ENCODE results near the gene ATG2A.
"Not testable (repeated sequence)": the region's sequence is repeated elsewhere in the genome, so short reads cannot be mapped to it uniquely, and the experiment has no call there.

Gene ATG2A

GRCh38 chr11:64851831-64852351 is 65.1 kb downstream of the ATG2A start:
- FAIRE-seq: no peak

GRCh38 chr11:64850979-64851567 is 65.9 kb downstream of the ATG2A start:
- no peak for FAIRE-seq

- FAIRE-seq: no peak
Observed at GRCh38 chr11:64849598-64850356, 67.2 kb downstream of the ATG2A start.

- no peak for FAIRE-seq
Observed at GRCh38 chr11:64848826-64849597, 68.0 kb downstream of the ATG2A start.

GRCh38 chr11:64848214-64848825 is 68.7 kb downstream of the ATG2A start:
- FAIRE-seq: no peak

GRCh38 chr11:64846998-64847666 is 69.9 kb downstream of the ATG2A start:
- no peak for FAIRE-seq

GRCh38 chr11:64845776-64846129 is 71.3 kb downstream of the ATG2A start:
- not testable (repeated sequence) for FAIRE-seq

GRCh38 chr11:64845129-64845775 is 71.8 kb downstream of the ATG2A start:
- no peak for FAIRE-seq

Data from endometrium (tissue), 2 donors.